Ectodermal cell (in vitro differentiated cells): ENCODE data around the gene P2RY13. TPM values are rescaled to one million over a fixed set of nuclear protein-coding genes. Genes with fewer than 3 reads are reported as not detected.

Experiments
- H3K27ac ChIP-seq: 2 replicates; pipeline ENCODE4 v1.7.0; 2013; ENCODE audit warnings: mild to moderate bottlenecking, low read depth, low read length; ENCODE audit not compliant: insufficient read depth, poor library complexity, severe bottlenecking
- H3K27me3 ChIP-seq: 2 replicates; pipeline ENCODE4 v1.7.0; 2013; ENCODE audit warnings: mild to moderate bottlenecking, low read length; ENCODE audit not compliant: insufficient read depth, control insufficient read depth, poor library complexity, severe bottlenecking
- H3K36me3 ChIP-seq: one replicate; pipeline ENCODE4 v1.7.0; 2013; ENCODE audit warnings: low read length; ENCODE audit not compliant: control insufficient read depth, insufficient read depth
- H3K4me1 ChIP-seq: one replicate; pipeline ENCODE4 v1.7.0; 2013; ENCODE audit warnings: low read length; ENCODE audit not compliant: control insufficient read depth, insufficient read depth
- H3K4me3 ChIP-seq: 2 replicates; pipeline ENCODE4 v1.7.0; 2013; ENCODE audit warnings: low read depth, low read length, control low read depth; ENCODE audit not compliant: insufficient read depth
- H3K9me3 ChIP-seq: 2 replicates; pipeline ENCODE4 v1.7.0; 2013; ENCODE audit warnings: mild to moderate bottlenecking, low read length, moderate library complexity; ENCODE audit not compliant: control insufficient read depth
- WGBS, 2 experiments: methylation state at CpG; one replicate each; pipeline ENCODE4 v1.1.7; 2013; ENCODE audit warnings: missing lambda C conversion rate in 2 of 2; 5-methylcytosine and 5-hydroxymethylcytosine counted together
- polyA plus RNA-seq, 4 experiments: library from polyadenylated mRNA; stranded (reverse); fragments of 50-300 nt; gene quantifications; one replicate each; pipeline ENCODE4 v1.2.3, GENCODE V29; 2013

The P2RY13 gene
- not detected for polyA plus RNA-seq (2013, experiment 1 of 4)
- polyA plus RNA-seq (2013, experiment 2 of 4) = not detected
- polyA plus RNA-seq (2013, experiment 3 of 4) = not detected
- not detected for polyA plus RNA-seq (2013, experiment 4 of 4)

DNA sequence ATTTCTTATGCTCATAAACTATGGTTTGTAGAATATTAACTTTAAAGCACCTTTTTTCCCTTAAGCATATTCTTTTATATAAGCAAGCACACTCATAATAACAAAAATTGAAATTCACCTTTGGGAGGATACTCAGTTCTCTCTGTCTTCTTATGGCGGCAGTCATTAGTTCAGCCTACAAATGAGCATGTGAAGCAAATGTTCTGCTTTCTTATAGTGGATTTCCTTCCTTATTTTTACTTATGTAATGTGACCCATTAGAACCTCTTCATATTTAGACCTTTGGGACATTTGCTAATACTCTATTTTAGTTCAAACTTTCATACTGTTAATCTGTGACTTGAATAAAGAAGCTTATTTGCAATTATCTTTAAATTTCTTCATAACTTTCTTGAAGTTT lies at the start of gene P2RY13:
Gene P2RY13, minus strand, starts transcription at position 187 of the 400 bp plus-strand sequence. Its CDS starts 21 bp downstream, at position 166.
- 60 to 92% methylated on average over 1 of the region's 1 CpG for WGBS, 2 experiments
- Histone ChIP-seq H3K4me1 (no peaks in the 10 kb centered on the region), H3K4me3 (no peak within 1 kb of the TSS), H3K9me3 (no peaks in the 10 kb centered on the region), H3K36me3 (no peaks in the 10 kb centered on the region), H3K27ac (no peak within 1 kb of the TSS), H3K27me3 (no peaks in the 10 kb centered on the region)

DNA sequence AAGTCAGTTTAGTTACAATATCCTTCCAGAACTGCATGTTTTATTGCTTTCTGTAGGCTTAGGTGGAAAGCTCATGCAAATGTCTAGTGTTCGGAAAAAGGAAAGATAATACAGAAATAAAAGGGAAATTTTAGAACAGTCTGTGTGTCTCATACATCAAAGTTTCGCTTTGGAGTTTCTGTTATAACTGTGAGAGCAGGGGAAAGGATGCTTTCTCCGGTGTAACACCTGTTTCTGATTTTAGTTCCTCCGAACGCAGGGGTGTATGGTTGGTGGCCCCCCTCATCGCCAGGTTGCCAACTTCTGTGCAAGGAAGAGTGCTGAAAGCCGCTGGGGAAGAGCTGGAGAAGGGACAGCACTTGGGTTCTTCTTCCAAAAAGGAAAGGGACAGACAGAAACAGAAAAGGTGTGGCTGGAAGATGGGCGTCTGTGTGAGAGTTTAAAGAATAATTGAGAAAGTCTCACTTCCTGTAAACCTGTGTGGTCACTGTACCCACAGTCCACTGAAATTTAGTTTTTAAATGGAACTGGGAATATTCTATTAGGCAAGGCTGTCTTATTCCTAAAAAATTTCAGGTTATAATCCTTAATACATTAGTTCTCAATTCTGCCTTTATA lies 48.5 kb upstream of the P2RY13 start:
- no peak overlapping the region for H3K27ac ChIP-seq
- H3K4me3 ChIP-seq = no peak overlapping the region
- no peaks in the 10 kb centered on the region for H3K4me1 ChIP-seq
- H3K9me3 ChIP-seq = no peaks in the 10 kb centered on the region
- no peaks in the 10 kb centered on the region for H3K27me3 ChIP-seq
- H3K36me3 ChIP-seq = no peaks in the 10 kb centered on the region
- WGBS, 2 experiments = 95% methylated on average over 8 of the region's 8 CpGs

DNA sequence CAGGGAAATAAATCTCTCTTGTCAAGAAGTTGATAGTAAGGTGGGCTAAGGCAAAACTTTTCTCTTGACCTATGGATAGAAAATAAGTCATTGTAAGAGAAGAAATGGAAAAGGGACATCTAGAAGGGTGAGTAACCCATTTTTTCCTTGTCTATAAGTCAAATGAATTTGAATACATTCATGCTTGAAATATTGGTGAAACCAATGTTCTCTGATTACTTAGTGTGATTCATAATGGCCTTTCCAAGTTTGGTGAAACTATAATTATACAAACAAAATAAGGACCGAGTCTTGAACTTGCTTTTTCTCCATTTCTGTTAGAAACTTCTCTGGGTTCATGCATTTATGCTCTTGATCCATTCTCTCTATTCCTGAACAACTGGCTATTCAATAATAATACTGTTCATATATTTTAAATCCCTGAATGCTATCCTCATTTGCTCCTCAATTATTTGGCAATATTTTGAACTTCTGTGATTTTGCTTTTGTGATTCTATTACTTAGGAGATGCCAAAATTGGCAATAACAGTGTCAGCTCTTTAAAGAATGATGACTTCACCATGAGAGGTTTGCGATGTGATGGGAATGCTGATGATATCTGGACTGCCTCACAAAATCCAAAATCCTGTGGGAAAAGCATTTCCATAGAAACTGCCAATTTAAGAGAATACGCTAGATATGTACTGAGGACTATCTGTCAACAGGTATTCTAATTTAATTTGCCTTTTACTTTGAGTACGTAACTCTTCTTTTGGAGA lies 42.9 kb upstream of the P2RY13 start:
- no peaks in the 10 kb centered on the region for H3K27me3 ChIP-seq
- no peaks in the 10 kb centered on the region for H3K36me3 ChIP-seq
- H3K27ac ChIP-seq = no peak overlapping the region
- H3K4me1 ChIP-seq = no peaks in the 10 kb centered on the region
- H3K4me3 ChIP-seq = no peak overlapping the region
- H3K9me3 ChIP-seq = no peaks in the 10 kb centered on the region
- WGBS, 2 experiments = 84 to 85% methylated on average over 4 of the region's 4 CpGs

DNA sequence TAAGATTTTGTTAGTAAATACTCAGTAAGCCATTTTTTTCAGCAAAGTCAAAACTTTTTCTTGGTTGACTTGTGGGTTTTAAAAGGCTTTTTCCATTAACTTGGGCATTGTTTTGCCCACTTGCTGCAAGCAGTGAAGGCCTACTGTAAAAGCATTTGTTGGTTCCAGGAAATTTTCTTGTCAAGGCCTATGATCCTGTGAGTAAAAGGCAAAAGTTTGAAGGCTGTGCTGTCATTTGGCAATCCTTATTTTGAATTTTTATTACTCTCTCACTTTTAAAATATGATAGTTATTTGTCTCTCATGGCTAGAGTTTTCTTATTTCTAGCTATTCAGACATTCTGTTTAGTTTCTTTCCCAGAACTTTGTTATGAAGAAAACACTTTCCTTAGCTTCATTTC lies 42.2 kb upstream of the P2RY13 start:
- H3K9me3 ChIP-seq = no peaks in the 10 kb centered on the region
- no peaks in the 10 kb centered on the region for H3K27me3 ChIP-seq
- H3K36me3 ChIP-seq = no peaks in the 10 kb centered on the region
- H3K27ac ChIP-seq = no peak overlapping the region
- H3K4me1 ChIP-seq = no peaks in the 10 kb centered on the region
- H3K4me3 ChIP-seq = no peak overlapping the region

DNA sequence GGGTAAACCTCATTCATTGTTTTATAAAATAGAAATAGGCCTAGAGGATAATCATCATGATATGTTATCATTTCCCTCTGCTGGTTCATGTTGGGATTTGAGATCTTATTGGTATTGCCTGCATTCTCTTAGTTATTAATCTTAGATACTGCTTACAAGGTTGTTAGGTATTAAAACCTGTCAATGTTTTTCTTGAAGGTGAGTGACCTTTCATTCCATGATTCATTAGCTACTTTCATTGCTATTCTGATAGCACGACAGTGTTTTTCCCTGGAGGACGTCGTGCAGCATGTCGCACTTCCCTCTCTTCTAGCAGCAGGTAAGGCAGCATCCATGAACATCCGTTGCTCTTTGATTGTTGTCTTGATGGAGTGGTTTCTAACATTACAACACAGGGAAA lies 38.1 kb upstream of the P2RY13 start:
- H3K9me3 ChIP-seq = no peaks in the 10 kb centered on the region
- WGBS, 2 experiments = 85 to 96% methylated on average over 4 of the region's 5 CpGs
- H3K4me1 ChIP-seq = no peaks in the 10 kb centered on the region
- no peaks in the 10 kb centered on the region for H3K27me3 ChIP-seq
- no peak overlapping the region for H3K27ac ChIP-seq
- H3K4me3 ChIP-seq = no peak overlapping the region
- H3K36me3 ChIP-seq = no peaks in the 10 kb centered on the region

DNA sequence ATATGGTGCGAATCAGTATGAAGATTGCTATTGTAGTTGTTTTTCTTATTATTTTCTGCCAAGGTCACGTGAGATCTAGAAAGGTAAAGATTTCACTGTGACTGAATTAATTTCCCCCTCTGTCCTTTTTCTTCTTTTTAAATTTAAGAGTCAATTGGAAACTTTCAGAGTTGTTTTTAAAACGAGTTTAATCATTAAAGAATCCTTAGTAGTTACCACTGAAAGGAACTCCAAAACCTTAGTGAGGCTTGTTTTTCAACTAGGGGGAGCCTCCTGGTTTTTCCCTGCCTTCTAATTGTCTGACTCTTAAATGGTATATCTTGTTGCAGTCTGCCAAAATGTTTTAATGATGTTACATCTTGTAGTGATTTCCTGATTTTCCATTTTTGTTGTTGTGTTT lies 37.6 kb upstream of the P2RY13 start:
- Histone ChIP-seq H3K4me1 (no peaks in the 10 kb centered on the region), H3K27ac (no peak overlapping the region), H3K36me3 (no peaks in the 10 kb centered on the region), H3K27me3 (no peaks in the 10 kb centered on the region), H3K9me3 (no peaks in the 10 kb centered on the region), H3K4me3 (no peak overlapping the region)
- 83 to 86% methylated on average over 3 of the region's 3 CpGs for WGBS, 2 experiments

DNA sequence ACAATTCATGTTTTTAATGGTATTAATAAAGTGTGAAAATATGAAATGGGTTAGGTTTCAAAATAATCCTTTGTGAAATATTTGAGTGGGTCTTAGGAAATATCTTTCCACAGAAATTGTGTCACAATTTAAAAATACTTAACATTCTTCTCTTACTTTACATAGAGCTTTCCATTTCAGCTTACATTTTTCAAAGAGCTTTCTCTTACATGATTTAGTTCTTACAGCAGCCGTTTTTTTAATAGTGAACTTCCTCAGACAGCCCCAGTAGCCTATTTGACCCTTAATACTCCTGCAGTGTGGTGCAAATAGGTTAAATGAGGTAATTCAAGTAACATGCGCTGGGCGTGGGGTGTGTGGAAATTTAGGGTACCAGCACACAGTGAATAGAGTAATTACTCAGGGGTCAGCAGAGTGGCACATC lies 33.4 kb upstream of the P2RY13 start:
- H3K9me3 ChIP-seq = no peaks in the 10 kb centered on the region
- H3K27me3 ChIP-seq = no peaks in the 10 kb centered on the region
- H3K36me3 ChIP-seq = no peaks in the 10 kb centered on the region
- H3K27ac ChIP-seq = no peak overlapping the region
- WGBS, 2 experiments = 91 to 97% methylated on average over 3 of the region's 3 CpGs
- H3K4me1 ChIP-seq = no peaks in the 10 kb centered on the region
- H3K4me3 ChIP-seq = no peak overlapping the region

DNA sequence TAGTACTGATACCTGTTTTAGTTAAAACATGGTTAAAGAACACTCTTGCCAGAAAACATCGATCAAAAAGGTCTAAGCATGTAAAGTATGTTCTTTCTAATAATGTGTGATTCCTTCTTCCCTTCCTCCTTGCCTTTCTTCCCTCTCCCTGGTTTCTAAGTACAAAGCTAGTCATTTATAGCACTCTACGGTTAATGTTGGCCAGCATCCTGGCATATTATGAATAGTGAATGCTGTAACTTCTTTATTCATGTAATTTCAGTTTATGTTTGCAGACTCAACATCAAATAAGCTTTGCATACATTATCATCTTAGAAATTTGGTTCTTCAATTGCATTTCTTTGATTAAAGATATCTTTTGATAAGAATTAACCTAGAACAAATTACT lies 28.1 kb upstream of the P2RY13 start:
- H3K36me3 ChIP-seq = no peaks in the 10 kb centered on the region
- H3K27me3 ChIP-seq = no peaks in the 10 kb centered on the region
- WGBS, 2 experiments = 83 to 100% methylated on average over 1 of the region's 2 CpGs
- H3K4me3 ChIP-seq = no peak overlapping the region
- H3K27ac ChIP-seq = no peak overlapping the region
- H3K4me1 ChIP-seq = no peaks in the 10 kb centered on the region
- H3K9me3 ChIP-seq = no peaks in the 10 kb centered on the region

DNA sequence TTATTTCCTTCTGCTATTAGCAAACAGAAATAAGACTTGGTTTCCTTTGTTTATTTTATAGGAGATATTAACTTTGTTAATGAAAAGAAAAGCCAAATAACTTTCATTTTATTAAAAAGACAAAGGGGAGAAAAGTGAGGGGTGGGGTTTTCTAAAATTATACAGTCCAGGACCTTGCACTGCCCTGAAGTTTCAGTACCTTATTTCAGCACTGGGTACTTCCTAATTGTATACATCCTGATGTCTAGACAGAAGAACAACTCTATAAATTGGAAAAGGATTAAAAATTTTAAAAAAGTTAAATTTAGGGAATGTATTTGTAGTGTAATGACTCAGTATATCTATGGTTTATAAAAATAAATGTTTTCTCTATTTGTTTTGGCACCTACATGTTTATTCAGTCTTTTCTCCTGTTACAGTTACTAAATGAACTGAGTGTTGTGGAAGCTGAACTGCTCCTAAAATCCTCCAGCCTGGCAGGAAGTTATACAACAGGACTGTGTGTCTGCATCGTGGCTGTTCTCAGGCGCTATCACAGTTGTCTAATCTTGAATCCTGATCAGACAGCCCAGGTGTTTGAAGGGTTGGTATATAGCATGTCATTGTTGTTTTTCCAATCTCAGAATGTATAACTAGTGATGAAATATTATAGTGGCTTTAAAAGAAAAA lies 27.6 kb upstream of the P2RY13 start:
- no peak overlapping the region for H3K27ac ChIP-seq
- no peak overlapping the region for H3K4me3 ChIP-seq
- WGBS, 2 experiments = 97 to 98% methylated on average over 2 of the region's 2 CpGs
- H3K36me3 ChIP-seq = no peaks in the 10 kb centered on the region
- H3K27me3 ChIP-seq = no peaks in the 10 kb centered on the region
- H3K9me3 ChIP-seq = no peaks in the 10 kb centered on the region
- H3K4me1 ChIP-seq = no peaks in the 10 kb centered on the region

DNA sequence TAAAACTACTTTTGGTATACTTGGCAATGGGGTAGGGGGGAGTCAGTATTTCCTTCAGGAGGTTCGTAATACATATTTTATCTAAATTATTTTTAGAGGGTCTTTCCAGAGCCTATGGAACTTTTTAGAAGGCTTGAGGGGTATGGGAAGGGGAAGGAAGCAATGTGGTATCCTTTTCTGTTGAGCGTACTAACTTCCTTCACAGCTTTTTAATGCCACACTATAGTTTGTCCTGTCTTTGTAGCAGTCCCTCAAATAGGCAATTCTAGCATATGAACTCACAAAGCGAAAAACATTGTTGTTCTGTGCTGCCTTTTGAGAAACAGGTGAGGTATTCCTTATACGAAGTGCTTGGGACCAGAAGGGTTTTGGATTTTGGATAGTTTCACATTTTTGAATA lies 22.3 kb upstream of the P2RY13 start:
- no peaks in the 10 kb centered on the region for H3K9me3 ChIP-seq
- no peaks in the 10 kb centered on the region for H3K36me3 ChIP-seq
- no peaks in the 10 kb centered on the region for H3K4me1 ChIP-seq
- no peak overlapping the region for H3K27ac ChIP-seq
- 92 to 93% methylated on average over 3 to 4 of the region's 4 CpGs for WGBS, 2 experiments
- no peak overlapping the region for H3K4me3 ChIP-seq
- no peaks in the 10 kb centered on the region for H3K27me3 ChIP-seq
